ENCODE measurements around the gene TPST2. TPM values are rescaled to one million over a fixed set of nuclear protein-coding genes. Genes with fewer than 3 reads are reported as not detected.
"Not testable (repeated sequence)": the region's sequence is repeated elsewhere in the genome, so short reads cannot be mapped to it uniquely, and the experiment has no call there.

The TPST2 gene
- polyA plus RNA-seq, 1 experiment: 84.9 TPM

DNA sequence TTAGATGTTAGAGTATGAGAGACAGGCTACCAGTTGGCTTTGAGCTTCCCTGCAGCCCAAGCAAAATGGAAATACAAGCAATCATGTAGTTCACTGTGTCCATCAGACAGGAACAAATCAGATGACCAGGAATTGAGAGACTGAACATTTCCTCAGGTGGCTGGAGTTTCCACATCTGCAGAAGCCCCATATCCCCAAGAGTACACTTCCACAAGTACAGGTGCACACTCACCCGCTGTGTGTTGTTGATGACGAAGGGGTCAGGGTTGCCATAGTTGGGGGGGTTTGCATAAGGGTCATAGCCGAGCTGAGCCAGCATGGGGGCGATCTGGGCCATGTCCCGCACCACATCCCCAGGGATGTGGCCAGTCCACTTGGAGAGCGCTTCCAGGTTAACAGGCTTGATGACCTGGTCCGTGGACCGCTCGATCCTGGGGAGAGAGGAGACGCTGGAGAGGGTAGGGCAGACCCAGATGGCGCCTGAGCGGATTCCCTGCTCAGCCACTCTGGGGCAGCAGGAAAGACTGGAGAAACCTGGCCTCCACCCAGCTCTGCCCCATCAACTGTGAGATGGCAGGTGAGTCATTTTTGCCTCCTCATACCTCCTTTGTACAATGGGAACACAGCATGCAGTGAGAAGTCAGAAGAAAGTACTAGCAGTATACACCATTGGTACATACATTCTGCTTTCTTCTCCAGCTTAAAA lies 53.7 kb downstream of the TPST2 start:
- Histone ChIP-seq H3K4me3 (ENCODE audit: low read depth, low read length) (no peak overlapping the region), H3K36me3 (ENCODE audit: control insufficient read depth, insufficient read depth, low read length) (peaks cover 11% of the 10 kb centered on the region), H3K27me3 (ENCODE audit: control insufficient read depth, insufficient read depth, low read length) (no peaks in the 10 kb centered on the region)
- POLR2A ChIA-PET: no interaction called here
- DNase-seq (ENCODE audit: low read depth): no peak
- TF ChIP-seq CTCF (IDR thresholded peaks at IDR 0.05; ENCODE audit: insufficient read depth, low read depth, low read length): no peak
- CTCF ChIA-PET: interaction anchor here (0.6 to 0.7 kb wide), 2 partner anchors 15 to 50 kb away, joined by 3 read pairs; no protein-coding TSS in a partner anchor

- CTCF ChIA-PET: no interaction called here
- no peak for TF ChIP-seq CTCF (IDR thresholded peaks at IDR 0.05; ENCODE audit: insufficient read depth, low read depth, low read length)
These were observed 54.4 kb downstream of the TPST2 start for GRCh38 chr22:26535603-26535908.

GRCh38 chr22:26534874-26535602 lies 54.9 kb downstream of the TPST2 start:
- POLR2A ChIA-PET: no interaction called here
- no peak for TF ChIP-seq CTCF (IDR thresholded peaks at IDR 0.05; ENCODE audit: insufficient read depth, low read depth, low read length)
- H3K36me3 ChIP-seq (ENCODE audit: control insufficient read depth, insufficient read depth, low read length): peaks cover 7% of the 10 kb centered on the region
- no peak for DNase-seq (ENCODE audit: low read depth)
- H3K27me3 ChIP-seq (ENCODE audit: control insufficient read depth, insufficient read depth, low read length): no peaks in the 10 kb centered on the region
- no peak overlapping the region for H3K4me3 ChIP-seq (ENCODE audit: low read depth, low read length)
- CTCF ChIA-PET: no interaction called here

More at GRCh38 chr22:26535603-26535908, 54.4 kb downstream of the TPST2 start:
- H3K36me3 ChIP-seq (ENCODE audit: control insufficient read depth, insufficient read depth, low read length): peaks cover 7% of the 10 kb centered on the region
- H3K27me3 ChIP-seq (ENCODE audit: control insufficient read depth, insufficient read depth, low read length): no peaks in the 10 kb centered on the region
- DNase-seq (ENCODE audit: low read depth): no peak
- no peak overlapping the region for H3K4me3 ChIP-seq (ENCODE audit: low read depth, low read length)
- POLR2A ChIA-PET: no interaction called here

GRCh38 chr22:26534171-26534855 lies 55.6 kb downstream of the TPST2 start:
- DNase-seq (ENCODE audit: low read depth): no peak
- Histone ChIP-seq H3K27me3 (ENCODE audit: control insufficient read depth, insufficient read depth, low read length) (no peaks in the 10 kb centered on the region), H3K4me3 (ENCODE audit: low read depth, low read length) (no peak overlapping the region), H3K36me3 (ENCODE audit: control insufficient read depth, insufficient read depth, low read length) (peaks cover 7% of the 10 kb centered on the region)
- no peak for TF ChIP-seq CTCF (IDR thresholded peaks at IDR 0.05; ENCODE audit: insufficient read depth, low read depth, low read length)
- CTCF ChIA-PET: interaction anchor here (2.1 kb wide), 1 partner anchor 21 kb away, joined by 6 read pairs; the partner anchor contains the start of gene TFIP11
- POLR2A ChIA-PET: no interaction called here

GRCh38 chr22:26529345-26529744 lies 60.6 kb downstream of the TPST2 start:
- Histone ChIP-seq H3K4me3 (ENCODE audit: low read depth, low read length) (no peak overlapping the region), H3K36me3 (ENCODE audit: control insufficient read depth, insufficient read depth, low read length) (peaks cover 7% of the 10 kb centered on the region), H3K27me3 (ENCODE audit: control insufficient read depth, insufficient read depth, low read length) (no peaks in the 10 kb centered on the region)
- no peak for DNase-seq (ENCODE audit: low read depth)
- CTCF ChIA-PET: no interaction called here
- TF ChIP-seq CTCF (IDR thresholded peaks at IDR 0.05; ENCODE audit: insufficient read depth, low read depth, low read length): no peak
- POLR2A ChIA-PET: no interaction called here

- H3K4me3 ChIP-seq (ENCODE audit: low read depth, low read length); POLR2A ChIA-PET; H3K27me3 ChIP-seq (ENCODE audit: control insufficient read depth, insufficient read depth, low read length); CTCF ChIA-PET; H3K36me3 ChIP-seq (ENCODE audit: control insufficient read depth, insufficient read depth, low read length); DNase-seq (ENCODE audit: low read depth): not testable (repeated sequence)
These were observed 61.4 kb downstream of the TPST2 start for GRCh38 chr22:26528518-26528917.
